Lung (tissue), 12 donors: ENCODE results near the gene GPT2. TPM values are rescaled to one million over a fixed set of nuclear protein-coding genes. Genes with fewer than 3 reads are reported as not detected.

Experiments
- ATAC-seq: fragments of 200-7000 bp; cut with Tn5 transposase; one replicate; pipeline ENCODE4 v1.9.1; 2020; ENCODE audit warnings: moderate number of reproducible peaks; ENCODE audit not compliant: insufficient read depth, low FRiP score
- DNase-seq, 3 donors: peaks; one replicate each; pipeline ENCODE4 v3.0.0-alpha.2; 2013 to 2017
- H3K27ac ChIP-seq, 2 donors: one replicate each; pipeline ENCODE4 v1.5.1; 2013; ENCODE audit warnings: mild to moderate bottlenecking in 2 of 2, moderate library complexity in 2 of 2, control low read depth in 1 of 2, inconsistent platforms in 1 of 2, low read depth in 1 of 2, low read length in 1 of 2
- H3K27me3 ChIP-seq, 3 donors: one replicate each; pipeline ENCODE4 v1.5.1; 2013; ENCODE audit warnings: low read length in 2 of 3; ENCODE audit not compliant: control insufficient read depth in 3 of 3, insufficient read depth in 3 of 3
- H3K36me3 ChIP-seq, 4 donors: one replicate each; pipeline ENCODE4 v1.5.1; 2013; ENCODE audit warnings: low read length in 4 of 4, mild to moderate bottlenecking in 1 of 4, moderate library complexity in 1 of 4; ENCODE audit not compliant: control insufficient read depth in 4 of 4, insufficient read depth in 4 of 4
- H3K4me1 ChIP-seq, 5 donors: one replicate each; pipeline ENCODE4 v1.5.1; 2013; ENCODE audit warnings: low read length in 5 of 5, mild to moderate bottlenecking in 2 of 5, moderate library complexity in 1 of 5; ENCODE audit not compliant: control insufficient read depth in 5 of 5, insufficient read depth in 5 of 5
- H3K4me3 ChIP-seq: one replicate; pipeline ENCODE4 v1.5.1; 2013; ENCODE audit warnings: mild to moderate bottlenecking, control low read depth, moderate library complexity
- H3K9ac ChIP-seq, 2 donors: one replicate each; pipeline ENCODE4 v1.5.1; 2013; ENCODE audit warnings: low read length in 2 of 2, control low read depth in 1 of 2; ENCODE audit not compliant: insufficient read depth in 1 of 2
- H3K9me3 ChIP-seq, 4 donors: one replicate each; pipeline ENCODE4 v1.5.1; 2013; ENCODE audit warnings: low read length in 3 of 4, mild to moderate bottlenecking in 1 of 4, moderate library complexity in 1 of 4; ENCODE audit not compliant: control insufficient read depth in 4 of 4, insufficient read depth in 3 of 4
- CTCF ChIP-seq: IDR thresholded peaks from 2 replicates; pipeline ENCODE4 v1.5.1; 2012; ENCODE audit warnings: mild to moderate bottlenecking; ENCODE audit errors: control extremely low read depth, extremely low read depth
- WGBS, 2 donors: extraction: QIAGEN DNeasy Blood & Tissue Kit; methylation state at CpG; one replicate each; pipeline ENCODE4 v1.1.7; 2013; 5-methylcytosine and 5-hydroxymethylcytosine counted together
- polyA plus RNA-seq, 2 donors: library from polyadenylated mRNA; stranded (reverse); fragments of 200-250 nt; gene quantifications; one replicate each; pipeline ENCODE4 v1.2.1, GENCODE V29; 2013
- total RNA-seq, 2 donors: library from RNA; depleted of rRNA in 1 of 2; stranded (reverse); fragments of >200 nt in 1 of 2; gene quantifications; one replicate each; pipeline ENCODE4 v1.2.1, GENCODE V29; 2014 to 2021
- donor health status: control.
- donor health status: control.
- donor health status: Bipolar disorder and iron deficiency.
- donor health status: healthy.
- donor health status: DM: yes; HTN: yes; CAD: no.

GPT2 gene
- total and polyA plus RNA-seq, 4 donors = 4.3 to 13.3 (median 6.5) TPM

- 64 to 66% methylated on average over 43 of the region's 43 CpGs for WGBS, 2 donors
- Histone ChIP-seq H3K27ac (no peak overlapping the region), H3K4me3 (no peak overlapping the region), H3K4me1 (peaks cover 0 to 5% (median 0%) of the 10 kb centered on the region in 5 donors), H3K9ac (no peak overlapping the region), H3K36me3 (peaks cover 0 to 8% (median under 1%) of the 10 kb centered on the region in 4 donors), H3K27me3 (no peaks in the 10 kb centered on the region), H3K9me3 (no peaks in the 10 kb centered on the region)
- DNase-seq (peak; percentile 40 to 60 (median 53)), ATAC-seq (peak; percentile 86)
- peak; percentile 59 for TF ChIP-seq CTCF
Observed at GRCh38 chr16:46929378-46930332, 45.5 kb downstream of the GPT2 start.

GRCh38 chr16:46930861-46931260 is 46.7 kb downstream of the GPT2 start:
- Histone ChIP-seq H3K27me3 (no peaks in the 10 kb centered on the region), H3K4me1 (peaks cover 0 to 5% (median 0%) of the 10 kb centered on the region in 5 donors), H3K27ac (no peak overlapping the region), H3K9me3 (no peaks in the 10 kb centered on the region), H3K36me3 (peaks cover 0 to 8% (median 0%) of the 10 kb centered on the region in 4 donors), H3K4me3 (no peak overlapping the region), H3K9ac (no peak overlapping the region)
- ATAC-seq (no peak), DNase-seq (no peak)
- WGBS, 2 donors = 86 to 87% methylated on average over 8 of the region's 8 CpGs
- TF ChIP-seq CTCF = no peak

- no peak overlapping the region for H3K9ac ChIP-seq
- no peak overlapping the region for H3K27ac ChIP-seq
- H3K4me3 ChIP-seq = no peak overlapping the region
- no peaks in the 10 kb centered on the region for H3K9me3 ChIP-seq
- WGBS, 2 donors = 34 to 54% methylated on average over 7 of the region's 7 CpGs
- peaks cover 0 to 5% (median 0%) of the 10 kb centered on the region in 5 donors for H3K4me1 ChIP-seq
- ATAC-seq (no peak), DNase-seq (no peak)
- peaks cover 0 to 8% (median 0%) of the 10 kb centered on the region in 4 donors for H3K36me3 ChIP-seq
- H3K27me3 ChIP-seq = no peaks in the 10 kb centered on the region
- no peak for TF ChIP-seq CTCF
Observed at GRCh38 chr16:46932802-46933201, 48.6 kb downstream of the GPT2 start.
